ENCODE data around the gene PRR20G.

Gene PRR20G

GRCh38 chr3:127235706-127236105 lies 52.1 kb downstream of the PRR20G start:
- TF ChIP-seq, protein P1, sequence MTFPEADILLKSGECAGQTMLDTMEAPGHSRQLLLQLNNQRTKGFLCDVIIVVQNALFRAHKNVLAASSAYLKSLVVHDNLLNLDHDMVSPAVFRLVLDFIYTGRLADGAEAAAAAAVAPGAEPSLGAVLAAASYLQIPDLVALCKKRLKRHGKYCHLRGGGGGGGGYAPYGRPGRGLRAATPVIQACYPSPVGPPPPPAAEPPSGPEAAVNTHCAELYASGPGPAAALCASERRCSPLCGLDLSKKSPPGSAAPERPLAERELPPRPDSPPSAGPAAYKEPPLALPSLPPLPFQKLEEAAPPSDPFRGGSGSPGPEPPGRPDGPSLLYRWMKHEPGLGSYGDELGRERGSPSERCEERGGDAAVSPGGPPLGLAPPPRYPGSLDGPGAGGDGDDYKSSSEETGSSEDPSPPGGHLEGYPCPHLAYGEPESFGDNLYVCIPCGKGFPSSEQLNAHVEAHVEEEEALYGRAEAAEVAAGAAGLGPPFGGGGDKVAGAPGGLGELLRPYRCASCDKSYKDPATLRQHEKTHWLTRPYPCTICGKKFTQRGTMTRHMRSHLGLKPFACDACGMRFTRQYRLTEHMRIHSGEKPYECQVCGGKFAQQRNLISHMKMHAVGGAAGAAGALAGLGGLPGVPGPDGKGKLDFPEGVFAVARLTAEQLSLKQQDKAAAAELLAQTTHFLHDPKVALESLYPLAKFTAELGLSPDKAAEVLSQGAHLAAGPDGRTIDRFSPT (tag by site-specific recombination; IDR thresholded peaks at IDR 0.05): no peak
- TF ChIP-seq ZNF133 (tag by site-specific recombination; IDR thresholded peaks at IDR 0.05) (no peak), ZNF624 (tag by site-specific recombination; IDR thresholded peaks at IDR 0.05) (no peak), ZNF2 (tag by site-specific recombination; IDR thresholded peaks at IDR 0.05) (no peak), ZNF473 (tag by site-specific recombination; IDR thresholded peaks at IDR 0.05) (no peak), ZNF707 (tag by site-specific recombination; IDR thresholded peaks at IDR 0.05) (no peak), YY2 (tag by site-specific recombination; IDR thresholded peaks at IDR 0.05) (no peak), ZNF146 (tag by site-specific recombination; IDR thresholded peaks at IDR 0.05) (no peak), ZNF600 (tag by site-specific recombination; IDR thresholded peaks at IDR 0.05) (no peak), ATF2 (tag by site-specific recombination; IDR thresholded peaks at IDR 0.05; ENCODE audit: low read depth) (no peak), ZFHX2 (tag by site-specific recombination; conservative IDR thresholded peaks at IDR 0.05) (no peak), ZNF529 (tag by site-specific recombination; IDR thresholded peaks at IDR 0.05; ENCODE audit: insufficient replicate concordance) (no peak), ZNF777 (tag by site-specific recombination; IDR thresholded peaks at IDR 0.05; ENCODE audit: borderline replicate concordance) (no peak), HOXC10 (CRISPR knock-in tag; IDR thresholded peaks at IDR 0.05) (no peak), ZNF266 (tag by site-specific recombination; IDR thresholded peaks at IDR 0.05; ENCODE audit: low read depth) (no peak), EGR2 (tag by site-specific recombination; IDR thresholded peaks at IDR 0.05; ENCODE audit: low read depth) (no peak)
- Histone ChIP-seq H3K36me3 (ENCODE audit: control insufficient read depth in 2 of 2, insufficient read depth in 1 of 2, low read length in 2 of 2) (no peaks in the 10 kb centered on the region), H3K4me1 (ENCODE audit: control insufficient read depth, insufficient read depth, low read length) (no peaks in the 10 kb centered on the region), H3K9me3 (ENCODE audit: control insufficient read depth, insufficient read depth, low read depth, low read length) (no peaks in the 10 kb centered on the region), H3K27ac (ENCODE audit: extremely low read depth, low read depth, low read length) (no peak overlapping the region), H3K4me3 (ENCODE audit: low read depth, low read length) (no peak overlapping the region)
- POLR2A ChIA-PET: no interaction called here
- CTCF ChIA-PET: interaction anchor here (0.6 kb wide), 1 partner anchor 69 kb away, joined by 3 read pairs; no protein-coding TSS in a partner anchor

DNA sequence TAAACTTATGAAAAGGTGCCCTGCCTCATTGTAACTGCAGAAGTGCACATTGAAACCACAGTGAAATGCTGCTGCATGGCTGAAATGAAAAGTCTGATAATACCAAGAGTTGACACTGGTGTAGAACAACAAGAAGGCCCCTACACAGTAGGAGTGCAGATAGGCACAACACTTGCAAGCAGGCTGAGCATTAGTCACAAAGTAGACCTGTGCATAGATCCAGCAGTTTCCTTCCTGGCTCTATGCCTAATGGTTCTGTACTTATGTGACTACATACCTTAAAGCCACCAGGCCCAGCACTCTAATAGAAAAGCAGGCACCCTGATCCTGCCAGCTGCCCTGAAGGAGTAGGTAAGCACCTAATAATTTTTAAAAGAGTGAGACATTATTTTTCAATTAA lies 53.1 kb downstream of the PRR20G start:
- CTCF ChIA-PET: no interaction called here
- TF ChIP-seq ZBTB48 (tag by site-specific recombination; IDR thresholded peaks at IDR 0.05) (no peak), SP7 (tag by site-specific recombination; IDR thresholded peaks at IDR 0.05) (no peak), ZNF530 (tag by site-specific recombination; IDR thresholded peaks at IDR 0.05; ENCODE audit: low read depth) (no peak), ZNF302 (tag by site-specific recombination; IDR thresholded peaks at IDR 0.05; ENCODE audit: low read depth) (no peak), ZNF23 (tag by site-specific recombination; IDR thresholded peaks at IDR 0.05; ENCODE audit: borderline replicate concordance) (no peak), ZNF239 (tag by site-specific recombination; IDR thresholded peaks at IDR 0.05) (no peak)
- Histone ChIP-seq H3K9me3 (ENCODE audit: control insufficient read depth, insufficient read depth, low read depth, low read length) (no peaks in the 10 kb centered on the region), H3K4me3 (ENCODE audit: low read depth, low read length) (no peak overlapping the region), H3K36me3 (ENCODE audit: control insufficient read depth in 2 of 2, insufficient read depth in 1 of 2, low read length in 2 of 2) (no peaks in the 10 kb centered on the region), H3K27ac (ENCODE audit: extremely low read depth, low read depth, low read length) (no peak overlapping the region), H3K4me1 (ENCODE audit: control insufficient read depth, insufficient read depth, low read length) (no peaks in the 10 kb centered on the region)
- POLR2A ChIA-PET: no interaction called here
